NCI-H510A (cell line): Measurements from ENCODE around the gene STIL.
"Not testable (repeated sequence)": the region's sequence is repeated elsewhere in the genome, so short reads cannot be mapped to it uniquely, and the experiment has no call there.

Source experiments
- DNase-seq: peaks from one replicate; lab custom pipeline; 2025; lab: John Stamatoyannopoulos, UW

STIL gene

GRCh38 chr1:47219590-47220220, 94.2 kb downstream of the STIL start:
- DNase-seq: no peak

- DNase-seq: no peak
Observed at GRCh38 chr1:47219001-47219400, 94.9 kb downstream of the STIL start.

DNA sequence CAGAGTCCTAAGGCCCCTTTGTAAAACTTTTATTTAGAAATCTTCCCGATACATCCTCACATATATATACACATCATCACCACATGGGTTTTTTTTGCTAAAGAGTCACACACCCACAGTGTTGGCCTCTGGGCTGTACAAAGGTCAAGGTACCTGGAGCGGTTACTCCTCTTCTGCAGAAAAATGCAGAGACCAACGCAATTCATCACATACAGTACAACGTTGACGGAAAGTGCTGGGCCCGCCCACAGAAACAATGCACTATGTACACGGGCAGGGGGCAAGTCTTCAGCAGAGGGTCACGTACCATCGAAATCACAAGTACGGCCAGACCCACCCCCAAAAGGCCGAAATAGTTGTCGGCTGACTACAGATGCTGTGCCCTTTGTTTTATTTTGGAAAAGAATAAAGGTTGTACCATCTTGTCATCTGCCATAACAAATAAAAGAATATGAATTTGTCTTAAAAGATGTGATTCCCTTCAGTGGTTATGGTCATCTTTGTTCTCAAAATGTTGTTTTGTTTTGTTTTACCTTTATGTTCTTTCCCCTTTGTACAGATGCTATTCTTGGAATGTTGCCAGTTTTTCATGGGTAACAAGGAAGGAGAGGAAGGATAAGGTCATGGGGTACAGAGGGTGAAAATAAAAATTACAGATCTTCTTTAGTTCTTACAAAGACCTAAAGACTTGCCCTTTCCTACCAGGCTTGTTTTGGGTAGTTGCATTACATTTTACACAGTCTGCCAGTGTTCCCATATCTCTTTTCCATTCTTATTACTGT, 97.5 kb downstream of the STIL start:
- no peak for DNase-seq

- no peak for DNase-seq
Observed at GRCh38 chr1:47215713-47216112, 98.2 kb downstream of the STIL start.

DNA sequence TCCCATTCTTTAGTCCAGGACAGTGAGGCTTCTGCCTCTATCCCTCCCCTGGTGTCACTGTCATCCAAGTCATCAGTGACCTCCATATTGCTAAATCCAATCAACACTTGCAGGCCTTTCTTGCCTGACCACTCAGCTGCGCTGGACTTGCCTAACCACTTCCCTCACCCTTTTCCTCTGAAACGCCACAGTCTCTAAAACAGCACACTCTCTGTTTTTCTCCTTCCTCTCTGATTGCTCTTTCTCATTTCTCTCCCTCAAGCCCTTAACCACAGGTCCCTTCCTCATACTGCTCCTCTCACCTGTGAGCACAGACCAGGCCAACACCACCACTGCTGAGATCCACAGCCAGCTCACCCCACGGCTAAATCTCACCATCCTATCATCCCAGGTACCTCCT, 99.4 kb downstream of the STIL start:
- no peak for DNase-seq

DNA sequence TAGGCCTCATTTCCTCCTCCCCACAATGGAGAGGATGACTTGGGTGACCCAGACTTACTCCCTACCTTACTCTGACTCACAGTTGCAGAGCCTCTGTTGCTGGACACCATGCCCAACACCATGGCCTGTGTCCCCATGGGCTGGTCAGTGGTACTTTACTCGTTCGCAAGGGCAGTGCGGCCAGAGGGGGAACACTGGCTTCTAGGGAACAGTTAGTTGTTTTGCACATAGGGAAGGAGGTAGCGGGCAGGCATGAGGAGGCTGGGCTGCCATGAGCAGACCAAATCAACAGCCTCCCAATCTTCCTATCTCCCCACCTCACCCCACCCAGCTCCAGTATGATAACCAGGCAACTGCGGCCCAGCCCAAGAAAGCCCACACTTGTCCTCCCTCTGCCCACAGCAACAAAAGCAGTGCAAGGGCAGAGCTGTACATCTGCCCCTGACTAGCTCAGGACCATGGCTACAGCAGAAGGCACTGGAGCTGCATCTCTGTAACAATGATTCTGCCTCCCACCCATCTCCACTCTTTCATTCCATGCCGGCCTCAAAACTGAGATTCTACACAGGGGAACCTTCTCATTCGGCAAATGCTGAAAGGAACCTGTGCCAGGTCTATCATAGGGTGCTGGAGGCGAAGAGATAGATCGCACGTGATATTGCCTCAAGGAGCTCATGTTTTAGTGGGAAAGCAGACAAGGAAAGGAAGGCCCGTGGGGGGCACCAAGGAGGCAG, 100.5 kb downstream of the STIL start:
- DNase-seq: no peak

DNA sequence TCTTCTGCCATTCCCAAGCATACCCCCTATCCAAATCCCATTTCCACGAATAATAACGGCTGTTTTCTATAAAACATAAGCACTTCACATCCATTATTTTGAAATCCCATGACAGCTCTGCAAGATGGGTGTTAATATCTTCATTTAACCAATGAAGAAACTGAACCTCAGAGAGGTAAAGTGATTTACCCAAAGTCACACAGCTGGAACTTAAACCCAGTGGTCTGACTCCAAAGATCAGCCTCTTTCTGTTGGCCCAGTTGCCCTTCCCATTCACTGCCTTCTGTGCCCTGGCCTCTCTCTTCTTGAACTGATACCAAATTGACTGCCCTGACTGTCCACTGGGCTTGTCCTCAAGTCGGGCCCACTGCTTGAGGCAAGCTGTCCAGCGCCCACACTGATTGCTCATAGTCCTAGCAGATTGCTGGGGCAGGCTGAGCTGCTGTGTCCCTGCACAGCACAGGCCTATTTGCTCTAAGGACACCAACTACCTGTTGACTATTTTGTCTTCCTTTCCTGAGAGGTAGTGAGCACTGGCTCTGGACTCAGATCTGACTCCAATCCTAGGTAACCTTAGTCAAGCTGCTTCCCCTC, 101.2 kb downstream of the STIL start:
- no peak for DNase-seq

- no peak for DNase-seq
Observed at GRCh38 chr1:47211796-47212269, 102.1 kb downstream of the STIL start.

DNA sequence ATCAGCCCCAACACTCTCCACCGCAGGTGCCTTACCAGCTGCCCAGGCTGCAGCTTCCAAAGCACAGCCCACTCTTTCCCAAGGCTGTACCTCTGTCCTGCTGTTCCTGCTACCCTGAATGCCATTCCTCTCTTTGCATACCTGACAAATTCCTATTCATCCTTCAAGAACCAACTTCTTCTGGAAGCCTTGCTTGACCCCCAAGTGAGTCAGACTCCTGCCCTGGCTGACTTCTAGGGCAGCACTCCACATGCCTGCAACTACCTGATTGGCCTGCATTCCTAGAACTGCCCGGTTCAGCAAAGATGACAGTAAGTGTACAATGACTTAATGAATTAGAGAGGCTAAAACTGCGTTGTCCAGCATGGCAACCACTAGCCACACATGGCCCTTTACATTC, 103.3 kb downstream of the STIL start:
- no peak for DNase-seq

- no peak for DNase-seq
Observed at GRCh38 chr1:47209725-47210325, 104.1 kb downstream of the STIL start.

DNA sequence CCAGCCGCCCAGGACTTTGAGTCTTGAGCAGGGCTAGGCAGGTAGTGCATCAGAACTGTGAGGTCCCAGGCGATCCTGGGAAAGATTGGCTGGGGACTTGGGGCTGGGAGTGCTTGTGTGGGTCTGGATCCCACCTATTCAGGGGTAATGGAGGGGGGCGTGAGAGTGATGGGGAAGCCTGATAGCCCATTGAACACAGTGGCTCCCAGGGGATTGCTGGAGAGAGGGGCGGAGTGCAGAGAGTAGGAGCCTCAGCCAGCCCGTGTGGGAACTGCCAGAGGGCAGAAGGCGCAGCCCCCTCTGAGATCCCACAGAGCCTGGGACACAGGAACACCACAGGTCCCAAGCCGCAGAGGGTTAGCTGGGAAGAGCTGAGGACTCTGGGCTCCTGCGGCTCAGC, 104.9 kb downstream of the STIL start:
- DNase-seq: no peak

DNA sequence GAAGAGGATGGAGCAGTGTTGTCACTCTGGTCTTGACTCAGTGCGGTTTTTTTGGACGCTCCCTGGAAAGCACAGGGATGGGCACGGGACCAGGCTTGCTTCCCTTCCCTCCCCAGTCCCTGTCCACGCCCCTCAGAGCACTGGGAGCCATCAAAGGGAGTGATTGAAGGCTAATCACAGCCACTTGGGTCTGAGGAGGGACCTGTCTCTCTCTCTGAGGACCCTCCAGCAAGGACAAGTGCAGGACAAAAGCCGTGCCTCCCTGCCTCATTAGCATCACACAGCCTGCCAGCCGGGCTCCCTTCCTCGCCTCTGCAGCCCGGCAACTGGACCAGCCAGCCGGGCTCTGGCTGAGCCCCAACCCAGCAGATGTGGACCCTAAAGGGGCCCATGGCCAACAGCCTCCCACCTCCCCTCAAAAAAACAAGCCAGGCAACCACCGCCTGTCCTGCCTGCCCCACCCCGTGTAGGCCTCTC, 105.5 kb downstream of the STIL start:
- DNase-seq: no peak

DNA sequence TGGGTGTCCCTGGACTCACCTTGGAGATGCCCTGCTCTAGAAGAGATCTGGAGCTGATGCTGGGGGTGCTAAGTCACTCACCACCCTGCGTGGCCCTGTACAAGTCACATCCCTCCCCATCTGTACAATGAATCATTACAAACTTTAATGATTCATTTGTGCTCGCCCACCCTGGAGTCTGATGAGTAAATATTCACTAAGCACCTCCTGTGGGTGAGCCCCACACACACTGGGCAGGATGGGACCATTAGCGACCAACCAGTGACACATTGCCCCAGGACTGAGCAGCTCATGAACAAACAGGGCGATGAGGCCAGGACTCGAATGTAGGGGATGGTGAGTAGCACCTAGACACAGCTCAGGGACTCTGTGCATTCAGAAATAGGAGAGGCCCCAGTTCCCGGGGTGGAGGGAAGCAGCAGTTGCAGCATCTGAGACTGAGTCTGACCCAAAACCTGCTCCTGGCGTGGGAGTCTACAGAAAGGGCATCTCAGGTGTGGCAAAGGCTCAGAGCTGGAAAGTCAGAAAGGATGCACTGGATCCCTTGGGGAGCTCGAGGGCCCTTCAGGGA, 106.1 kb downstream of the STIL start:
- no peak for DNase-seq

DNA sequence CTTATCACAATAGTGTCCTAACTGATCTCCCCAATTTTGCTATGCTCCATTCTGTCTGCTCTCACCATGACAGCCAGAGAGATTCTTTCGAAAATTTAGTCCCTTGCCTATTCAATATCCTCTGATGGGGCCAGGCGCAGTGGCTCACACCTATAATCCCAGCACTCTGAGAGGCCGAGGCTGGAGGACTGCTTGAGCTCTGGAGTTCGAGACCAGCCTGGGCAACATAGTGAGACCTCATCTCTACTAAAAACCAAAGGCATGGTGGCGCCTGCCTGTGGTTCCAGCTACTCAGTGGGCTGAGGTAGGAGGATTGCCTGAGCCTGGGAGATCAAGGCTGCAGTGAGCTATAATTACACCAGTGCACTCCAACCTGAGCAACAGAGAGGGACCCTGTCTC, 108.0 kb downstream of the STIL start:
- DNase-seq: no peak

DNA sequence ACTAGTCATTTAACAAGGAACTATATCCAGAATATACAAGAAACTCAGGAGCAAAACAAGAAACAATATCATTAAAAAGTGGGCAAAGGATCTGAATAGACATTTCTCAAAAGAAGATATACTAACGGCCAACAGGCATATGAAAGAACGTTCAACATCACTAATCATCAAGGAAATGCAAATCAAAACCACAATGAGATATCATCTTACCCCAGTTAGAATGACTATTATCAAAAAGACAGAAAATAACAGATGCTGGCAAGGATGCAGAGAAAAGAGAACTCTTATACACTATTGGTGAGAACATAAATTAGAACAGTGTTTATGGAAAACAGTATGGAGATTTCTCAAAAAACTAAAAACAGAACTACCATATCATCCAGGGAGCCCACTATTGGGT, 110.4 kb downstream of the STIL start:
- not testable (repeated sequence) for DNase-seq

DNA sequence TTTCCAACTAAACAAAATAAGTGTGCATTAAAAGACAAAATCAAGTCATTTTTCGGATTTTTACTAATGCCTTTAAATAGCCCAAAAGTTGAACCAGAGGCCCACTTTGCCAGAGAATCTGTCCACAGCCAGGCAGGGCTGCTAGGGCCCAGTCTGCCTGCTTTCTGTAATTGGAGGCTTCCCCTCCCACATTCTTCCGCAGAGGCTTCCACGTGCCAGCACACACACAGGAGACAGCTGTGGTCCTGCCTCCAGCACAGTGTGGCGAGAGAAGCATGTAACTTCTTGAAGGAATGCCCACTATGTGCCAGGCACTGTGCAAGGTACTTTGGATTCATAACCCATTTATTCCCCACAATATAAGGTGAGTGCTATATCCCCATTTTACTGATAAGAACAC, 112.8 kb downstream of the STIL start:
- DNase-seq: no peak
